T-helper 1 cell (primary cell): ENCODE measurements around the gene CTBP2.
"Not testable (repeated sequence)": the region's sequence is repeated elsewhere in the genome, so short reads cannot be mapped to it uniquely, and the experiment has no call there.

Experiments
- DNase-seq, 5 donors: peaks; one replicate each; pipeline ENCODE4 v3.0.0-alpha.2; 2012 to 2020

CTBP2 gene

DNA sequence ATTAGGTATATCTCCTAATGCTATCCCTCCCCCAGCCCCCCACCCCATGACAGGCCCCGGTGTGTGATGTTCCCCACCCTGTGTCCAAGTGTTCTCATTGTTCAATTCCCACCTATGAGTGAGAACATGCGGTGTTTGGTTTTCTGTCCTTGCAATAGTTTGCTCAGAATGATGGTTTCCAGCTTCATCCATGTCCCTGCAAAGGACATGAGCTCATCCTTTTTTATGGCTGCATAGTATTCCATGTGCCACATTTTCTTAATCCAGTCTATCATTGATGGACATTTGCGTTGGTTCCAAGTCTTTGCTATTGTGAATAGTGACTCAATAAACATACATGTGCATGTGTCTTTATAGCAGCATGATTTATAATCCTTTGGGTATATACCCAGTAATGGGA lies 18.7 kb upstream of the CTBP2 start:
- not testable (repeated sequence) for DNase-seq

DNA sequence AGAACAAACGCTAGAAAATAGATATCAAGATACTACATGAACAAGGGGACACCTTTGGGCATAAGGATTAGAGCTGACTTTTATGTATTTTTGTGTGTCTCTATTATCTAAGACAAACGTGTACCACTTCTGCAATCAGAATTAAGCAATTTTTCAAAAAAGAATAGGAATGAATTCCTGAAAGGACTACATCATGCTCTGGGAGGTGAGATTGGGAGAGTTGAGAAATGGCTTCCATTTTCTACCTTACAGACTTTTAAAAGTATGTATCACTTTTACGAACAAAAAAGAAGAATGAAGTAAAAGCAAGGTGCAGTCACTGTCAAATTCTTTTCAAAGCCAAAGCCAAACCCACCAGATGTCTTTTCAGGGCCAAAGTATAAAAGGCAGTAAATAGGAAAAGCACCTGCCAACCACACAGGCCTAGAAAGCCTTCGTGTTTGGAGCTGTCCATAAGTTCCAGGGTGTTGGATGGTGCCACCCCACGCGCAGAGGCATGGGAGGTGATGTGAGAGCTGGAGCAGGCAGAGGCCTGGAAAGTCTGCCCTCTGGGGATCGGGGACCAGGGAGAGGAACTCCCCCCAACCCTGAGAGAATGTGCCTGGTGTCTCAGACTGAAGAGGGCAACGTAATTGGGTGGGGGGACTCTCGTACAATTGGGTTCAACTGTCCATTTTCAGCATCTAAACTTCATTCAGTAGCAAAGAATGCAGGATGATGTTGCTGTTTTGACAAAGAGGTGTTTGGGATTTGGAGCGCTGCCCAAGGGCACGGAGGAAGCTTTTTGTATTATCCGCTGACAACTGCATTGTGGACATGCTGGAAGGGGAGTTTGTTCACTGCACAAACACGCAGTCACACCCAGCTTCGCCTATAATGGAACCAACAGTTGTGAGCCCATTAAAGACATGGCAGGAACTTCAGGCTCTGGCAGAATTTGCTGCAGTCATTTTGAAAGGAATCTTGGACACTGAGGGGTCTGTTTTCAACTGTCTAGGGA lies 17.6 kb upstream of the CTBP2 start:
- DNase-seq = no peak

- DNase-seq = no peak
Measured at GRCh38 chr10:125175807-125176206, 15.4 kb upstream of the CTBP2 start.

DNA sequence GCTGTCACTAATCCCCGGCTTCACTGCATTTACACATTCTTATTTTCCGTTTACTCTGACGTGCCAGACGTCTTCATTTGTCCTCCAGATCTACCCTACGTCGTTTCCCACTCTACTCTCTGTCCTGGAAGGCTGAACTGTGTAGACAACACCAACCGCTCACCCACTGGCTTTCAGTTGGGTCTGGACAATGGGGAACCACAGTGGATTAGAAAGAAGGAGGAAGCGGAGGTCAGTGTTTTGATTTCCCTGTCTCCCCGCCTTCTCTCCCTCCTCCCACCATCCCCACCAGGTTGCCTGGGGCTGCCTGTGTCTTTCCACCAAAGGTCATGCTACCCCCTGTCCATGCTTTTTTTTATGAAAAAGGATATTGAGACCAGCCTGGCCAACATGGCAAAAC lies 14.0 kb upstream of the CTBP2 start:
- DNase-seq = no peak

DNA sequence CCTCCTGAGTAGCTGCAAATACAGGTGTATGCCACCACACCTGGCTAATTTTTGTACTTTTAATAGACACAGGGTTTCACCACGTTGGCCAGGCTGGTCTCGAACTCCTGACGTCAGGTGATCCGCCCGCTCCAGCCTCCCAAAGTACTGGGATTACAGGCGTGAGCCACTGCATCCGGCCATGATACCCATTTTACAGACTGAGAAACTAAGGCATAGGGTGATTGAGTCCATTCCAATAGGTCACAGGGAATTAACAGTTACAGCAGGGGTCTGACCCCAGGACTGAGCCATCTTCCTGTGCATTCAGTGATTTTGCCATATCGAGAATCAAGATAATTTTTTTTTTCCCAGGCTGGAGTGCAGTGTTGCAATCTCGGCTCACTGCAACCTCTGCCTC lies 12.3 kb upstream of the CTBP2 start:
- no peak for DNase-seq

- no peak for DNase-seq
Measured at GRCh38 chr10:125171402-125172306, 11.3 kb upstream of the CTBP2 start.

DNA sequence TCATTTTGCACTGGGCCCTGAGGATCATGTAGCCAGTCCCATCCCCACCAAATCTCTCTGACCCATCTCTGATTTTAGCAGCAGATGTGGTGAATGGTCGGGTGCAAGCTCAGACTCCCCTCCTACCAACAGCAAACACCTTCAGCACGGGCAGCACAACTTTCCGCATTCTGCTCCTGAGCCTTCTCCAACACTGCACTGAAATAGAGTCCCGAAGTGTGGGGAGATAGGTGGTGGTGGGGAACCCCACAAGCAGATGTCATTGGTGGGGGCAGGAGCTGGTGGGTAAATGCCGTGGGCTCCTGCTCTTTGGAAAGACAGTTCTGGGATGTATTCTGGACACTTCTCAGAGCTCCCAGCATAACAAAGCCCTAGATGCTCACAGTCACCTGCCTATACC lies 9.6 kb upstream of the CTBP2 start:
- no peak for DNase-seq

- no peak for DNase-seq
Measured at GRCh38 chr10:125169279-125169678, 8.9 kb upstream of the CTBP2 start.

DNA sequence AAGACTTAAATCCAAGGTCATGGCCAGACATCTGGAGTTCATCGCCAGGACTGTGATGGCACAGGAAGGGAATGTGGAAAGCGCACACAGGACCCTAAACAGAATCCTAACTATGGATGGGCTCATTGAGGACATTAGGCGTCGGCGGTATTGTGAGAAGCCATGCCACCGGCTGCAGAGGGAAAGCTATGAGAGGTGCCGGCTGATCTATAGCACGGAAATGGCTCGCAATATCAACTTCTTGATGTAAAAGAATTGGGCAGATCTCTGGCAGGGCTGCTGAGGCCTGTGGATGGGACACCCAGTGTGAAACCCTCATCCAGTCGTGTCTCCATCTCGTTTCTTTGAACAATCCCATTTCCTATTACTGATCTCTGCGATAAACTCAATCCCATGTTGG lies 6.3 kb upstream of the CTBP2 start:
- no peak for DNase-seq

- no peak for DNase-seq
Measured at GRCh38 chr10:125165584-125166573, 5.5 kb upstream of the CTBP2 start.

GRCh38 chr10:125164421-125164820 lies 4.1 kb upstream of the CTBP2 start:
- no peak for DNase-seq

- DNase-seq = no peak
Measured at GRCh38 chr10:125163803-125164202, 3.4 kb upstream of the CTBP2 start.

- not testable (repeated sequence) for DNase-seq
Measured at GRCh38 chr10:125163312-125163711, 2.9 kb upstream of the CTBP2 start.

GRCh38 chr10:125162120-125162931 lies 2.0 kb upstream of the CTBP2 start:
- DNase-seq = no peak

GRCh38 chr10:125161707-125162119 lies 1.4 kb upstream of the CTBP2 start:
- DNase-seq = no peak

DNA sequence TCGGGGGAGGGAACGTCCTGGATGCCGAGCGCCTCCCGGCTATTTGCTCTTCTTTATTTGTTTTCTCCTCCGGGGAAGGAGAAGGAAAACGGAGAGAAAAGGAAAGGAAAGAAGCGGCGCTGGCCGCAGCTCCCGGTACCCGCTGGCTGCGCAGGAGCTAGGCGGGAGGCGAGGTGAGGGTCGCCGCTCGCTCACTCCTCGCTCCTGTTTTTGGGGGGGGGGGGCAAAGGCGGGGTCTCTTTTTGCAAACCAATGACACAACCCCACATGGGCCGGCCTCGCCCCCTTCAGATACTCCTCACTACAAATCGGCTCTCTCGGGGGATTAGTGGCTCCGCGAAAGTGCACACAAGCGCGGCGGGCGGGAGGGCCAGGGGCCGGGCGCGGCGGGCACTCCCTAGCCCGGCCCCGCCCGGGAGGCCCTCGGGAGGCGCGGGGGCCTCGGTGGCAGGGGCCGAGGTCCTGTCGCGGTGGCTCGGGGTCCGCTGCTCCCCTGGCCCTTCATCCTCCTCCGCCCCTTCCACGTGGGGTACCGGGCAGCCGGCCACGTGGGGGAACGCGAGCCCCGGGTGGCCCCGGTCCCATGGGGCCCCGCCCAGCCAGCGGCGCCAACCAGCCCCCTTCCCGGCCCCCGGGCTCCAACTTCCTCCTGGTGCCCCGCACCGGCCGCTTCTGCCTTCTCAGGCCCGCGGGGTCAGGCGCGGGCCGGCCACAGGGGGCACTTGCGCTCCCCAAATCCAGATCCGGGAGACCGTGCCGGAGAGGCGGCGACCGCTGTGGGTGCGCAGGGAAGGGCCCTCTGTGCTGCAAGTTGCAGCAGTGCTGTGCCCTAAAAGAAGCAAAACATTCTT lies 718 bp upstream of the CTBP2 start:
- no peak for DNase-seq

DNA sequence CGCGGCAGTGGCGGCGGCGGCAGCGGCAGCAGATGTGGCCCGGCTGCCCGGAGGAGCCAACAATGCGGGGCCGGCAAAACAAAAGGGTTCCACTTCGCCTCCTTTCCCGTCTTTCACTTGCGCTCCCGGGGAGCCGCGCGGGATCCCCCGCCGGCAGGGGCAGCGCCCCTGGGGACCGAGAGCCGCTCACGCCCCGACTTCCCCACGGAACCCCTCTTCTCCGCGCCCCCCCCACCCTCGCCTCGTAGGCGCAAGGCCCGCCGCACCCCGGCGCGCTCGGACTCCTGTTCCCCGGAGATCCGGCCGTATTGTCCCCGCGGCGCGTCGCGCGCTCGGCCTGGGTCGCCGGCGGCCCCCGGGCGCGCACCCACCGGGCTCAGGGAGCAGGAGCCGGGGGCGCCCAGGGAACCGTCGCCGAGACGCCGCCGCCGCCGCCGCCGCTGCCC lies 854 bp downstream of the CTBP2 start:
- DNase-seq = no peak

GRCh38 chr10:125158601-125159485 lies 1.5 kb downstream of the CTBP2 start:
- DNase-seq = no peak

DNA sequence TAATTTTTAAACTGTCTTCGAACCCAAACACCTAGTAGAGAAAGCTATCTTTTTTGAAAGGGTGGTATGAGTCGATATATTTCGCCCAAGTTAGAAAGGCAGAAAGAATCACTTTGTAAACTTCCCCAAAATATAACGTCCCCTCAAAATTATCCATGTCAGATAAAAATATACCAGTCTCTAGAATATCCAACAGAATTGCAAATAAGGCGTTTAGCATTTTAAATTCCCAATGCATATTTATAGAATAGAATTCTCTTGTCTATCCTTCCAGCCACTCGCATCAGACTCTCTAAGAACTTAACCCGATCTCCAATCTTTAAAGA lies 2.1 kb downstream of the CTBP2 start:
- no peak for DNase-seq
